Osteoblast (primary cell): ENCODE data around the gene RGS9. TPM values are rescaled to one million over a fixed set of nuclear protein-coding genes. Genes with fewer than 3 reads are reported as not detected.
A peak's percentile ranks its signal among the peaks of the same experiment; 100 is the strongest.
"Not testable (repeated sequence)": the region's sequence is repeated elsewhere in the genome, so short reads cannot be mapped to it uniquely, and the experiment has no call there.

Source experiments
- DNase-seq: peaks from one replicate; pipeline ENCODE4 v3.0.0; 2011; ENCODE audit warnings: low spot score, mixed read lengths; ENCODE audit not compliant: insufficient read length; ENCODE audit errors: missing footprints
- H2AFZ ChIP-seq: 2 replicates; pipeline ENCODE4 v1.6.0; 2011; ENCODE audit warnings: mild to moderate bottlenecking, low read length
- H3K27ac ChIP-seq: 2 replicates; pipeline ENCODE4 v1.5.1; 2011; ENCODE audit warnings: mild to moderate bottlenecking, low read depth, low read length, moderate library complexity
- H3K27me3 ChIP-seq: 2 replicates; pipeline ENCODE4 v1.6.0; 2012; ENCODE audit warnings: mild to moderate bottlenecking, control low read depth, inconsistent platforms, low read length, moderate library complexity; ENCODE audit not compliant: insufficient read depth
- H3K36me3 ChIP-seq: 2 replicates; pipeline ENCODE4 v1.5.1; 2011; ENCODE audit warnings: mild to moderate bottlenecking, low read length, control low read depth, moderate library complexity; ENCODE audit not compliant: insufficient read depth
- H3K4me1 ChIP-seq: 2 replicates; pipeline ENCODE4 v1.5.1; 2011; ENCODE audit warnings: mild to moderate bottlenecking, low read length, control low read depth, moderate library complexity; ENCODE audit not compliant: insufficient read depth
- H3K4me2 ChIP-seq: 2 replicates; pipeline ENCODE4 v1.6.0; 2011; ENCODE audit warnings: mild to moderate bottlenecking, low read length; ENCODE audit not compliant: insufficient read depth
- H3K4me3 ChIP-seq: fragments of 200-600 bp; sonication (generic); 3 replicates; pipeline ENCODE4 v1.5.1; 2012; ENCODE audit warnings: mild to moderate bottlenecking, low read length, inconsistent platforms; ENCODE audit not compliant: insufficient read depth
- H3K79me2 ChIP-seq: 2 replicates; pipeline ENCODE4 v1.6.0; 2012; ENCODE audit warnings: mild to moderate bottlenecking, low read length, control low read depth, inconsistent platforms; ENCODE audit not compliant: insufficient read depth
- H3K9me3 ChIP-seq: 2 replicates; pipeline ENCODE4 v1.5.1; 2011; ENCODE audit warnings: low read depth, low read length, control low read depth
- H4K20me1 ChIP-seq: 2 replicates; pipeline ENCODE4 v1.6.0; 2012; ENCODE audit warnings: mild to moderate bottlenecking, low read length, control low read depth; ENCODE audit not compliant: insufficient read depth
- CTCF ChIP-seq: IDR thresholded peaks from 2 replicates; pipeline ENCODE4 v1.5.1; 2011; ENCODE audit warnings: mild to moderate bottlenecking, low read depth, low read length, moderate library complexity; ENCODE audit errors: extremely low read depth
- total RNA-seq: library from RNA; depleted of rRNA; stranded (reverse); fragments of >200 nt; gene quantifications from 2 replicates; pipeline ENCODE4 v1.2.3, GENCODE V29; 2012

Gene RGS9
- 0.36 and 0.59 TPM in 2 replicates for total RNA-seq

GRCh38 chr17:65137021-65137939 is at the start of gene RGS9:
Gene RGS9 (plus strand): TSS chr17:65137370. CDS start chr17:65137541, 171 bp downstream.
- Histone ChIP-seq H3K4me1 (peaks cover 6% of the 10 kb centered on the region), H3K79me2 (no peaks in the 10 kb centered on the region), H3K27ac (no peak within 1 kb of the TSS), H2AFZ (peak within 1 kb of the TSS; percentile 31), H3K27me3 (peaks cover 36% of the 10 kb centered on the region), H3K4me3 (peak within 1 kb of the TSS; percentile 65), H3K9me3 (no peaks in the 10 kb centered on the region), H4K20me1 (no peaks in the 10 kb centered on the region), H3K36me3 (no peaks in the 10 kb centered on the region), H3K4me2 (peak within 1 kb of the TSS; percentile 81)
- peak; percentile 73 for TF ChIP-seq CTCF
- DNase-seq: peak; percentile 96

GRCh38 chr17:65088621-65089360 is 48.4 kb upstream of the RGS9 start:
- no peaks in the 10 kb centered on the region for H3K9me3 ChIP-seq
- no peak overlapping the region for H2AFZ ChIP-seq
- DNase-seq: no peak
- no peaks in the 10 kb centered on the region for H3K4me1 ChIP-seq
- no peak overlapping the region for H3K27ac ChIP-seq
- H3K79me2 ChIP-seq: no peaks in the 10 kb centered on the region
- no peaks in the 10 kb centered on the region for H3K36me3 ChIP-seq
- H4K20me1 ChIP-seq: no peaks in the 10 kb centered on the region
- no peak overlapping the region for H3K4me2 ChIP-seq
- H3K4me3 ChIP-seq: no peak overlapping the region
- no peak for TF ChIP-seq CTCF
- H3K27me3 ChIP-seq: peaks cover 50% of the 10 kb centered on the region

- Histone ChIP-seq H3K27me3 (peaks cover 37% of the 10 kb centered on the region), H3K36me3 (no peaks in the 10 kb centered on the region), H4K20me1 (no peaks in the 10 kb centered on the region), H3K4me1 (no peaks in the 10 kb centered on the region), H3K9me3 (no peaks in the 10 kb centered on the region), H3K4me3 (no peak overlapping the region), H3K4me2 (no peak overlapping the region), H2AFZ (no peak overlapping the region), H3K79me2 (no peaks in the 10 kb centered on the region), H3K27ac (no peak overlapping the region)
- TF ChIP-seq CTCF: no peak
- DNase-seq: peak; percentile 27
These were observed 44.9 kb upstream of the RGS9 start for GRCh38 chr17:65092262-65092661.

- H3K79me2 ChIP-seq, DNase-seq: not testable (repeated sequence)
These were observed 44.3 kb upstream of the RGS9 start for GRCh38 chr17:65092721-65093356.

More at GRCh38 chr17:65092721-65093356, 44.3 kb upstream of the RGS9 start:
- not testable (repeated sequence) for H3K9me3 ChIP-seq, H3K36me3 ChIP-seq, H3K4me3 ChIP-seq, H3K4me1 ChIP-seq, H4K20me1 ChIP-seq, H3K4me2 ChIP-seq, H2AFZ ChIP-seq, H3K27ac ChIP-seq
- peaks cover 37% of the 10 kb centered on the region for H3K27me3 ChIP-seq
